Measurements from ENCODE around the gene SLC6A7. TPM values are rescaled to one million over a fixed set of nuclear protein-coding genes. Genes with fewer than 3 reads are reported as not detected.

Gene SLC6A7
- polyA plus RNA-seq, 1 of the 3 experiments (the other 2 are of a cell fraction), result not detected

DNA sequence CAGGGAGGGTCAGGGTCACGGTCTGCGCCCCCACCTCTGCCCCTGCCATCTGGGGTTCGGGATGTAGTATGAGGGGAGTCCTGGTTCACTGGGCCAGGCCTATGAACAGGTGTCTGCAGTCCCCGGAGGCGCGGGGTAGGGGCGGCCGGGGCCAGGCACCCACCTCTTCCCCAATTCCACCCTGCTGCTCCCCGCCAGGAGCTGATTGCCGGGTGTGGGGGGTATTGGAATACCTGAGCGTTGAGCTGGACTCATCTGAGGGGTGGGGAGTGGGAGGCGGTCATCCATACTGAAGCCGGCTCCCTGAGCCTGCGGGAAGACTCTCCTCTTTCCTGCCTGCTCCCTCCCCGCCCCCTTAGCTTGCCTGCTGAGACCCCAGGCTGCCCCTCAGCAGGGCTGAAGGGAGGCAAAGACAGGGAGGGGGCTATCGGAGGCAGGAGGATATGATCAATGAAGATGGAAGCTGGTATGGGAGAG, 679 bp downstream of the SLC6A7 start:
- no peaks in the 10 kb centered on the region for H4K20me1 ChIP-seq (ENCODE audit: insufficient read depth)
- ChIA-PET CTCF (interaction anchor here (0.6 to 2.0 kb wide), 8 partner anchors 9 to 146 kb away, joined by 3 to 7 read pairs (median 3); no protein-coding TSS in a partner anchor), POLR2A (interaction anchor here (0.6 kb wide), 1 partner anchor 32 kb away, joined by 5 read pairs; no protein-coding TSS in a partner anchor)
- no peak overlapping the region for H2AFZ ChIP-seq (ENCODE audit: low read depth)
- H3K9ac ChIP-seq, result no peak overlapping the region
- H3K9me2 ChIP-seq, result no peaks in the 10 kb centered on the region
- H3K4me2 ChIP-seq, result no peak overlapping the region
- WGBS (ENCODE audit: low lambda C conversion rate), result no CpG with 5 or more reads among the region's 16 CpGs
- H3K9me3 ChIP-seq, result no peaks in the 10 kb centered on the region
- H3K4me3 ChIP-seq (ENCODE audit: low read depth in 2 of 2, low read length in 1 of 2), result no peak overlapping the region; a peak in 1 of 4 replicates
- DNase-seq, result no peak
- peaks cover 39% of the 10 kb centered on the region for H3K27me3 ChIP-seq (ENCODE audit: insufficient read depth)
- TF ChIP-seq RAD21 (IDR thresholded peaks at IDR 0.05; ENCODE audit: low read length) (no peak), CHD2 (IDR thresholded peaks at IDR 0.05; ENCODE audit: low read length, partially characterized antibody) (no peak), SMC3 (IDR thresholded peaks at IDR 0.05; ENCODE audit: low read depth, low read length) (no peak), GATA2 (CRISPR knock-in tag; IDR thresholded peaks at IDR 0.05) (no peak), FOXM1 (IDR thresholded peaks at IDR 0.05; ENCODE audit: low read depth) (no peak)
- TF ChIP-seq, protein P1, sequence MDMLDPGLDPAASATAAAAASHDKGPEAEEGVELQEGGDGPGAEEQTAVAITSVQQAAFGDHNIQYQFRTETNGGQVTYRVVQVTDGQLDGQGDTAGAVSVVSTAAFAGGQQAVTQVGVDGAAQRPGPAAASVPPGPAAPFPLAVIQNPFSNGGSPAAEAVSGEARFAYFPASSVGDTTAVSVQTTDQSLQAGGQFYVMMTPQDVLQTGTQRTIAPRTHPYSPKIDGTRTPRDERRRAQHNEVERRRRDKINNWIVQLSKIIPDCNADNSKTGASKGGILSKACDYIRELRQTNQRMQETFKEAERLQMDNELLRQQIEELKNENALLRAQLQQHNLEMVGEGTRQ (IDR thresholded peaks at IDR 0.05; ENCODE audit: borderline replicate concordance, low read depth, low read length), result no peak
- H3K79me2 ChIP-seq (ENCODE audit: insufficient read depth), result no peaks in the 10 kb centered on the region
- H3F3A ChIP-seq (replicated peaks; ENCODE audit: insufficient read depth), result no peaks in the 10 kb centered on the region
- peaks cover 0 to 4% of the 10 kb centered on the region in 2 experiments; a peak in 1 of 4 replicates for H3K4me1 ChIP-seq (ENCODE audit: control insufficient read depth in 1 of 2, insufficient read depth in 2 of 2, low read depth in 1 of 2, low read length in 1 of 2)
- H3K36me3 ChIP-seq (replicated peaks in 1 of 2; ENCODE audit: control insufficient read depth in 1 of 2, insufficient read depth in 2 of 2, low read length in 1 of 2), result no peaks in the 10 kb centered on the region
- H3K27ac ChIP-seq (ENCODE audit: low read depth in 2 of 2, low read length in 1 of 2), result no peak overlapping the region

DNA sequence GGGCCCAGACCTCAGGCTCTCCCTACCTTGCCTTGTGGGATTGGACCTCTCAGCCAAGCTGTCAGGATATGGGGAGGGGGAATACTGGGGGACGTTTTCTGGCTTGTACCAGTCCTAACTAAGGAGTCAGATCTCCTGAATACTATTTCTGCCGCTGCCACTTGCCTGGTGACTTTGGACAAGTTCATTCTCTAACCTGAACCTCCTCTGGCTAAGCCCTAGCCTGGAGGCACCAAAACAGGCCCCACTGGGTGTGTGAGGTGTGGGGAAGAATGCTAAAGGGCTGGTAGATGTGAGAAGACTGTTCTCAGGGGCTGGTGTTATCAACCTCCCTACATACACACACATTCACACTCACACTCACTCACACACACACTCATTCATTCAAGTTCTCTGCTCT, 1.1 kb downstream of the SLC6A7 start:
- POLR2A ChIA-PET, result interaction anchor here (0.6 kb wide), 1 partner anchor 33 kb away, joined by 5 read pairs; no protein-coding TSS in a partner anchor
- H3F3A ChIP-seq (replicated peaks; ENCODE audit: insufficient read depth), result no peaks in the 10 kb centered on the region

More for the DNA sequence above, 1.1 kb downstream of the SLC6A7 start:
- Histone ChIP-seq H3K4me1 (ENCODE audit: control insufficient read depth in 1 of 2, insufficient read depth in 2 of 2, low read depth in 1 of 2, low read length in 1 of 2) (peaks cover 0 to 4% of the 10 kb centered on the region in 2 experiments; a peak in 1 of 4 replicates), H3K9ac (no peak overlapping the region), H4K20me1 (ENCODE audit: insufficient read depth) (no peaks in the 10 kb centered on the region), H3K79me2 (ENCODE audit: insufficient read depth) (no peaks in the 10 kb centered on the region), H3K9me3 (no peaks in the 10 kb centered on the region), H3K9me2 (no peaks in the 10 kb centered on the region), H3K4me2 (no peak overlapping the region), H3K4me3 (ENCODE audit: low read depth in 2 of 2, low read length in 1 of 2) (no peak overlapping the region), H3K27me3 (ENCODE audit: insufficient read depth) (peaks cover 39% of the 10 kb centered on the region), H3K36me3 (replicated peaks in 1 of 2; ENCODE audit: control insufficient read depth in 1 of 2, insufficient read depth in 2 of 2, low read length in 1 of 2) (no peaks in the 10 kb centered on the region), H2AFZ (ENCODE audit: low read depth) (no peak overlapping the region), H3K27ac (ENCODE audit: low read depth in 2 of 2, low read length in 1 of 2) (no peak overlapping the region)
- CTCF ChIA-PET, result interaction anchor here (0.6 to 2.0 kb wide), 5 partner anchors 9 to 101 kb away, joined by 3 to 7 read pairs (median 3); no protein-coding TSS in a partner anchor
- 0% methylated on average over 1 of the region's 2 CpGs for WGBS (ENCODE audit: low lambda C conversion rate)
- TF ChIP-seq PBX3 (IDR thresholded peaks at IDR 0.05) (no peak), GABPA (IDR thresholded peaks at IDR 0.05; ENCODE audit: low read depth) (no peak), RFX5 (IDR thresholded peaks at IDR 0.05; ENCODE audit: low read length) (no peak), GATA2 (CRISPR knock-in tag; IDR thresholded peaks at IDR 0.05) (no peak), TAF1 (IDR thresholded peaks at IDR 0.05; ENCODE audit: borderline replicate concordance, low read depth, low read length) (no peak), USF1 (IDR thresholded peaks at IDR 0.05; ENCODE audit: borderline replicate concordance, low read depth) (no peak), FOSL2 (IDR thresholded peaks at IDR 0.05; ENCODE audit: borderline replicate concordance, low read depth) (no peak), RCOR1 (IDR thresholded peaks at IDR 0.05; ENCODE audit: low read length) (no peak), JUND (IDR thresholded peaks at IDR 0.05) (no peak), CHD2 (IDR thresholded peaks at IDR 0.05; ENCODE audit: low read length, partially characterized antibody) (no peak), TEAD4 (IDR thresholded peaks at IDR 0.05; ENCODE audit: borderline replicate concordance, insufficient read depth) (no peak), TCF12 (IDR thresholded peaks at IDR 0.05) (no peak)
- TF ChIP-seq, protein P1 (IDR thresholded peaks at IDR 0.05; ENCODE audit: borderline replicate concordance, low read depth, low read length), result no peak
- no peak for DNase-seq
